KOPT-K1 (cell line): Measurements from ENCODE around the gene SAT2.

Experiments
- H3K27ac ChIP-seq: fragments of 200-600 bp; sonication (generic); 2 replicates; pipeline ENCODE4 v1.5.1; 2016; ENCODE audit warnings: antibody characterized with exemption, mild to moderate bottlenecking, low read depth, low read length; ENCODE audit not compliant: poor library complexity, severe bottlenecking
- H3K36me3 ChIP-seq: fragments of 200-600 bp; sonication (generic); 2 replicates; pipeline ENCODE4 v1.5.1; 2017; ENCODE audit warnings: antibody characterized with exemption, mild to moderate bottlenecking, low read length, moderate library complexity; ENCODE audit not compliant: insufficient read depth
- H3K9me3 ChIP-seq: fragments of 200-600 bp; sonication (generic); 2 replicates; pipeline ENCODE4 v1.5.1; 2017; ENCODE audit warnings: antibody characterized with exemption, low read length, mild to moderate bottlenecking; ENCODE audit not compliant: insufficient read depth, poor library complexity, severe bottlenecking

The SAT2 gene

GRCh38 chr17:7576432-7576937 is 51.1 kb downstream of the SAT2 start:
- peaks cover 77% of the 10 kb centered on the region for H3K36me3 ChIP-seq
- no peaks in the 10 kb centered on the region for H3K9me3 ChIP-seq
- no peak overlapping the region for H3K27ac ChIP-seq
